Heart left ventricle (tissue), 13 donors: Measurements from ENCODE around the gene CLDN14.

ENCODE experiments used
- CTCF ChIP-seq, 12 donors: fragments of 200-600 bp; sonication (generic) in 4 of 12; IDR thresholded peaks; one replicate each; pipeline versions ENCODE4 v1.5.0 to v1.8.0; 2018 to 2022; ENCODE audit warnings: antibody characterized with exemption in 12 of 12, mild to moderate bottlenecking in 5 of 12
- POLR2A ChIP-seq, 2 donors: fragments of 450-650 bp; IDR thresholded peaks; one replicate each; pipeline ENCODE4 v1.6.1; 2017; ENCODE audit warnings: antibody characterized with exemption in 2 of 2, mild to moderate bottlenecking in 2 of 2, moderate library complexity in 2 of 2
- donor health status: ischemic (EF 13 %, LVEDD 7.1; RV severe dilation, severe dysfunction).
- donor health status: DM: no; HTN: yes; CAD: no.
- donor health status: DM: no; HTN: no; CAD: no.
- donor health status: ischemic (EF 25% LVEDD 6.9; RV normal size, moderate dysfunction).
- donor health status: ischemic (EF 25% LVEDD 5.7; RV mildly dilated, moderate dysfunction).
- donor health status: ischemic (EF 35%, LVEDD 5.7; RV mildly dilated, moderate dysfunction).
- donor health status: nonischemic (EF 11% LVEDD 7.7; RV severe dilation, severe dysfunction).
- donor health status: DM: yes; HTN: yes; CAD: no.
- donor health status: PGD.
- donor health status: ischemic (EF 29% LVEDD 5.4; RV normal size, mild dysfunction).
- donor health status: nonischemic (EF 23%, LVEDD 6.1; RV moderate dilation, normal function).

DNA sequence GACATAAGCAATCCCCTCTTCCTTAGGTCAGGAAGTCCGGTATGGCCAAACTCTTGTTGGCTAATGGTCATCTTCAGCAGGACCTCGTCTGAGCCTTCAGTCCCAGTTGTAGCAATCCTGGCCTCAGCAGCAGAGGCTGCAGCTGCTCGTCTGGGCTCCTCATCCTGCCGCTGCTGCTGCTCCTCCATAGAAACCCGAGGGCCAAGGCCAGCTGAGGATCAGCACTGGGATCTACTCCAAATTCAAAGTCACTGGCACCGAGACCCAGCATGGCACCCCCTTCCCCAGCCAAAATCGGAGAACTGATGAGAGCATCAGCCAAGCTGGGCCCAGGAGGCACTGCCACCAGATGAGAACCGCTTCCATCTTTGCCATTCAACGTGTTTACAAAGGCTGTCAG is 6.3 kb upstream of the CLDN14 start:
- TF ChIP-seq CTCF (IDR thresholded peaks at IDR 0.05) (no peak), POLR2A (IDR thresholded peaks at IDR 0.05) (no peak)
